GM18517 (cell line): ENCODE measurements around the gene SULT1A1.

Source experiments
- ATAC-seq: cut with Tn5 transposase; IDR thresholded peaks from one replicate; pipeline ENCODE4 v1.9.1; 2021; ENCODE audit warnings: mild to moderate bottlenecking, moderate library complexity; ENCODE audit not compliant: unreplicated experiment

The SULT1A1 gene

GRCh38 chr16:28562199-28562598 is 47.6 kb downstream of the SULT1A1 start:
- ATAC-seq = no peak

DNA sequence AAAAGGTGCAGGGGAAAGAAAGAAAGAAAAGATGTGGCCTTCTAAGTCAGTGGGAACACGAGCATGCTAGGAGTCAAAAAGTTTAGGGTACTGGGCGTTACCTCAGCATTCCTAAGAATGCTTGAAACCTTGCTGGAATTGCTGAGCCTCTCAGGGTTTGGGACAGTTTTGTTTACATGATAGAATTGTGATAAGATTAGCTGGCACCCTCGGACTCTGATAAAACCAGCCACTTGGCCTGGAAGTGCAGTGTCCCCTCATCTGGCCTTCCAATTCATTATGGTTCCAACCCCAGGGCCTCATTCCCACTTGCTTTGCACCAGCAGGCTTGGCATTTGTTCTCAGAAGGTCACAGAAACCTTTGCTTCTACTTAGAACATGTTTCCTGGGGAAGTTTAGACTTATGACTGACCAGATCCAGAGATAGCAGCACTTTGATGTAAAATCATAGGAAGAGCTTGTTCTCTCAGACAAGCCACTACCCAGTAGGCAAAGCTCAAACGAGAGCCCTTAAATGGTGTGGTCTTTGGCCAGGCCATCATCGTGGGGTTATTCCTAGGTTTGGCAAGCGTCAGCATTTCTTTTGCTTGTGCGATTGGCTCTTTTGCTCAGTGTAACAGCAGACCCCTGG is 48.2 kb downstream of the SULT1A1 start:
- ATAC-seq = no peak

GRCh38 chr16:28558456-28558855 is 51.4 kb downstream of the SULT1A1 start:
- no peak for ATAC-seq

DNA sequence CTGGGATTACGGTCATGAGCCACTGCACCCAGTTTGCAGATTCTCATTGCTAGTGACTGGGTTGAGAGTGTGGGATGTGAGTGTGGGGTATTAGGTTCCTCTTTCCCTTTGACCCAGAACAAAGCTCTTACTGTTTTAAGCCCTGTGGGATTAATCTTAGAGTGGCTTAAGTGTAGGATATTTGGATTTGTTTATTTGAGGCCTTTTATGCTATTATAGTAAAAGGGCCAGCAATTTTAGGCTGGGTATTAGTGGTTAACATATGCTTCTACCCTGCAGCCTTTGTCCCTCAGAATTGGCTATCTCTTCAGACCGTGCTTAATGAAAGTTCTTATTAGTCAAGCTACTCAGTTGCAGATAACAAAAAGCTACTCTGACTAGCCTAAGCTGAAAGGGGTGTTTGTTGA is 52.9 kb downstream of the SULT1A1 start:
- no peak for ATAC-seq

- ATAC-seq = no peak
Measured at GRCh38 chr16:28555561-28555960, 54.3 kb downstream of the SULT1A1 start.
